Tibial nerve (tissue), 4 donors: ENCODE results near the gene FARP1.

Experiments used
- EP300 ChIP-seq, 2 donors: sonication (generic); formaldehyde crosslinking; IDR thresholded peaks; one replicate each; pipeline ENCODE4 v1.6.1; 2017; ENCODE audit warnings: antibody characterized with exemption in 2 of 2, mild to moderate bottlenecking in 1 of 2
- POLR2A ChIP-seq, 2 donors: fragments of 450-650 bp; IDR thresholded peaks; one replicate each; pipeline ENCODE4 v1.6.1; 2017; ENCODE audit warnings: antibody characterized with exemption in 2 of 2, mild to moderate bottlenecking in 2 of 2, moderate library complexity in 2 of 2
- TF ChIP-seq, protein P1 (sequence below), 5 experiments: fragments of 200-600 bp in 3 of 5; fragments of 450-650 bp in 2 of 5; sonication (generic) in 3 of 5; IDR thresholded peaks; one replicate each; pipeline ENCODE4 v1.5.1; 2016 to 2019; ENCODE audit warnings: antibody characterized with exemption in 5 of 5, mild to moderate bottlenecking in 3 of 5, moderate library complexity in 2 of 5

DNA sequence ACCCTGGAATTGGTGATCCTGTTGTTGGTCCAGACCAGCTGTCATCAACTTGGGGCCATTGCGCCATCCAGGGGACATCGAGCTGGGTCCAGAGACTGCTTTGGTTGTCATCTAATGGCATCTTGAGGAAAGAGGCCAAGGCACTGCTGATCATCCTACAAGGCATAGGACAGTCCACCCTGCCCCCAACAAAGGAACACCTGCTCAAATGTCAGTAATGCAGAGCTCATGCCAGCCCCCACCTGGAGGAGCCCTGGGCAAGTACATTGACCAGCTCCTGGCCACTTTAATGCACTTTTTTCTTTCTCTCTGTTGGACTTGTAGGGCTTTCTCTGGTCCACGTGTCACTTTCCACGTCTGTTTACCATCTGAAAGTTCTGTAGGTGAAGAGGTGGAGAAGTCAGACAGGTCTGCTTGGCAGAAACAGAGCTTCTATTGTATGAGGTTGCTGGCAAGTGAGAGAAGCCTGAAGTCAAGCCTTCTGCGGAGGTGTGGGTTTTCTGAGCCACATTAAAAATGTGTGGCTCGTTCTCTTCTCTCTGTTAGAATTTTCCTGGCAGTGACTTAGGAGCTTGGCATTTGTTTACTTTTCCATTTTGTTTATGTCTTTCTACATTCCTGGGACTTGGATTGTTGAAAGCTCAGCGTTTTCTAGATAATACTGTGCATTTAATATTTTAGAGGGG lies 158.2 kb downstream of the FARP1 start:
- no peak for TF ChIP-seq POLR2A (IDR thresholded peaks at IDR 0.05)
- TF ChIP-seq, protein P1, sequence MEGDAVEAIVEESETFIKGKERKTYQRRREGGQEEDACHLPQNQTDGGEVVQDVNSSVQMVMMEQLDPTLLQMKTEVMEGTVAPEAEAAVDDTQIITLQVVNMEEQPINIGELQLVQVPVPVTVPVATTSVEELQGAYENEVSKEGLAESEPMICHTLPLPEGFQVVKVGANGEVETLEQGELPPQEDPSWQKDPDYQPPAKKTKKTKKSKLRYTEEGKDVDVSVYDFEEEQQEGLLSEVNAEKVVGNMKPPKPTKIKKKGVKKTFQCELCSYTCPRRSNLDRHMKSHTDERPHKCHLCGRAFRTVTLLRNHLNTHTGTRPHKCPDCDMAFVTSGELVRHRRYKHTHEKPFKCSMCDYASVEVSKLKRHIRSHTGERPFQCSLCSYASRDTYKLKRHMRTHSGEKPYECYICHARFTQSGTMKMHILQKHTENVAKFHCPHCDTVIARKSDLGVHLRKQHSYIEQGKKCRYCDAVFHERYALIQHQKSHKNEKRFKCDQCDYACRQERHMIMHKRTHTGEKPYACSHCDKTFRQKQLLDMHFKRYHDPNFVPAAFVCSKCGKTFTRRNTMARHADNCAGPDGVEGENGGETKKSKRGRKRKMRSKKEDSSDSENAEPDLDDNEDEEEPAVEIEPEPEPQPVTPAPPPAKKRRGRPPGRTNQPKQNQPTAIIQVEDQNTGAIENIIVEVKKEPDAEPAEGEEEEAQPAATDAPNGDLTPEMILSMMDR (IDR thresholded peaks at IDR 0.05), result no peak
- no peak for TF ChIP-seq EP300 (IDR thresholded peaks at IDR 0.05)
